NCI-H146 (cell line): ENCODE data around the gene DCLK1.
A peak's percentile ranks its signal among the peaks of the same experiment; 100 is the strongest.

Experiments used
- DNase-seq: peaks from one replicate; lab custom pipeline; 2025; lab: John Stamatoyannopoulos, UW

Gene DCLK1

DNA sequence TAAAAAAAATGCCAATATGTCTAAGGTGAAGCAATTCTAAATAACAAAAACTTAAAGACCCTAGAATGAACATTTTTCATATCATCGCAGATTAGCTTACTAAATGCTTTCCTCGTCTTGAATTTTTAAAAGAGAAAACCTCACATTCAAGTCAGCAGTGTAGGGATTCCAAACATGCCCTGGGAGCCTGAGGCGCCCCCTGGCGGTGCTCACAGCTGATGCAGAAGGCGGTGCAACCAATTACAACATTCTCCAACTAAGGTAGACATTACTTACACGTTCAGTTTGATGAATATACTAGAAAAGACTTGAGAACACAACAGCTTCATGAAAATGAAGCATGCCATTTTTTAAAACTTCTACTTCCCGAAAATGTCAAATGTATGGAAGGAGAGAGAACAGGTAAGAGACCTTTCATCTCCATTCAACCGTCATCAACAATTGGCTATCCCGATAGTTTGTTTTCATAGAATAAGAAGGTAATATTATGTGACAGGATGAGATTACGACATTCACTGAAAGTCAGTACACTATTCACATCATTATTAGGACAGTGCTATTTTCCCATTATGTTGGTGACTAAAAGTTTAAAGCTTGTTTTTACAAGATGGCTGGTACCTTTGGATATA lies 304.4 kb downstream of the DCLK1 start:
- DNase-seq, result no peak

DNA sequence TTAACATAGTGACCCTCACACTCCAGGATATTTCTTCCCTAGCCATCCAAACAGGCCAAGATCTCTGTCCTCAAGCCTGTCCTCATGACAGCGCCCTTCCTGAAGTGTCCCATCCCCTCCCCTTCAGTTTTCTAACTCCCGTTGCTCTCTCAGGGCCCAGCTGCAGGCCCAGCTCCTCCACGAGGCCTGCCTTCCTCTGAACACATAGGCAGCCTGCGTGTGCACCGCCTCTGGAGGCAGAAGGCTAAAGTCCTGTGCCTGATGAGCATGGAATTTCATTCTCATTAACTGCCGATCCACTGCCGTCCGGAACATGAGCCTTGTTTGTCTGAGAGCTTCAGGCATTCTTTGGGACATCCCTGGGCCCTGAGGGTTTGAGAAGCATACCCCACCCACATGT lies 306.4 kb downstream of the DCLK1 start:
- DNase-seq, result no peak

DNA sequence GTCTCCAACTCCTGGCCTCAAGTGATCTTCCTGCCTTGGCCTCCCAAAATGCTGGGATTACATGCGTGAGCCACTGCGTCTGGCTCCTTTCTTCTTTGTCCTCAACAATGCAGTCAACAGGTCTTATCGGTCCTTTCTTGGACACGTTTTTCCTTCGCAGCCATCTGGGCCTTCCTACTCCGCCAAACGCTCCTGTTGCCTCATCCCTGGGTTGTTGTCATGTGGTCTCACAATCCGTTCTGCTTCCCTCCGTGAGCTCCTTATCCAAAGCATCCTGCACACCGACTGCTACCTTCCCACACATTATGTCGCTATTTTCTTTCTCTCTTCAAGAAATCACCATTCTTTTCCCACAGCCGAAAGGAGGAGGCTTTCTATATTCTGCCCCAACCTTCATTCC lies 306.8 kb downstream of the DCLK1 start:
- no peak for DNase-seq

DNA sequence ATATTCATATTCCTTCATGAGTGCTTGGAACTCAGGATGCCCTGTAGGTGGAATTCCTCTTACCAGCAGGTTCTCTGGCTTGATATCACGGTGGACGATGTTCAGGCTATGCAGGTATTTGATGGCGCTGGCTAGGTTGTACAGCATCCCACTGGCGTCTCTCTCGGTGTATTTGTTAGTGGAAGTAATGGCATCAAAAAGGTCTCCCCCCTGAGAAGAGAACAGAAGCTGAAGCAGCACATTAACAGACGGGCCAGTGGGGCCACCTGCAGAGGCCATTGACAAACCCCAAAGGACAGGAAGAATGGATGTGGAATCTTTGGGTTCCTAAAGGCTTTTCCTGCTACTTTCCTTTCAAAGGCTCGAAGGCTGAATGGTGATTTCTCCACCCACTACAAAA lies 308.5 kb downstream of the DCLK1 start:
- no peak for DNase-seq

GRCh38 chr13:35818633-35819067 lies 312.5 kb downstream of the DCLK1 start:
- DNase-seq, result peak; percentile 35

DNA sequence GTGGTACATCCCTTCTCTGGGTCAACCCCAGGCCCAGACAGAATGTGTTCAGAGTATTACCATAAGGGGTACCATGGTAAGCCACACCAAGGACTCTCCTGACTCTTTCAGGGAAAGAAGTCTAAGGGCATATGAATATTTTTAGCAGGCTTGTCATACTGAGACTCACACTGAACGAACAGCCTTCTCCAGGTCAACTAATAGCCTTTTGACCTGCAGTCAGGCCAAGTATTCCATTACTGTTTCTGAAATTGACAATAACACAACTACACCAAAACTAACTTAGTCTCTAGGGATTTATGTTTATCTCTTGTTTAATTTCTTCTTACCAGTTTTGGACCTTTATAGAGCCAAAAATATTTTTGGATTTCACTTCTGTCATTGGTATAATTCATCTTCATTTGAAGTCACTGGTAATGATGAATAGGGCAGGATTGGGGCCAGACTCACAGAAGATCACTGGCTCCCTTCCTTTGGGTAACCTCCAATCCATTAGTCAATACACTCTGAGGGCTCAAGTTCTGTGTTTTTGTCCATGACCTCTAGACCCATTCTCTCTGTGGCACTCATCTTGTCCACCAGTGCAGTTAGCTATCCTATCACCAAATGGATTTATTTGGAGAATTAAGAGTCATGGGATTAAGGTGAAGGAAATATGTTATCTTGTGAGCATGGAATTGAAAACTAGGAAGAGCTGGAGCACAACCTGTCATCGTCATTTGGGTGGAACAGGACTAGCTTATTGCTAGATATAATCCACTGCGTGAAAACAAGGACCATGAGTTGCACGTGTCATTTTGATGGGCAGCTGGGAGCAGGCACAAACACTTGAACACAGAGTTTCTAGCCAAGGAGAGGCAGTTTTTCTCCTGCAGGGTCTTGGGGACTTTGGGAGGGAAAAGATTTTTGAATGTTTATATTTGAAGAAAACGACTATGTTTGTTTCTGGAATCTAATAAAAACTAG lies 313.3 kb downstream of the DCLK1 start:
- DNase-seq, result no peak

DNA sequence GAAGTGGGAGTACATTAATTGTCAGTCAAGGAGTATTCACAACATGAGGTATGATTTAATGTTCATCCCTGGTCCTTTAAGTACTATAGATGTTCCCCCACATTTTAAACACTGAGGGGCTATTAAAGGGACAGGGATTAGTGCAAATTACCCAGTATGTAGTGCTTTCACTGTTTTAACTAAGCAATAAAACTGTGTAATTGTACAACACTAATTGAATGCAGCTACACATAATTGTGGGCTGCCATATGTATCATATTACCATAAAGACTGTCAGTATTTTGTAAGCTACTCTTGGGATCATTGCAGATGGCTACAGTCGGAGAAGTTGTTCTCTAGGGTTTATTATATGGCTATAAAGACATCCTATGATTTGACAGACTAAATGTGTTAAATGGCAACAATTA lies 316.6 kb downstream of the DCLK1 start:
- DNase-seq, result peak; percentile 14

DNA sequence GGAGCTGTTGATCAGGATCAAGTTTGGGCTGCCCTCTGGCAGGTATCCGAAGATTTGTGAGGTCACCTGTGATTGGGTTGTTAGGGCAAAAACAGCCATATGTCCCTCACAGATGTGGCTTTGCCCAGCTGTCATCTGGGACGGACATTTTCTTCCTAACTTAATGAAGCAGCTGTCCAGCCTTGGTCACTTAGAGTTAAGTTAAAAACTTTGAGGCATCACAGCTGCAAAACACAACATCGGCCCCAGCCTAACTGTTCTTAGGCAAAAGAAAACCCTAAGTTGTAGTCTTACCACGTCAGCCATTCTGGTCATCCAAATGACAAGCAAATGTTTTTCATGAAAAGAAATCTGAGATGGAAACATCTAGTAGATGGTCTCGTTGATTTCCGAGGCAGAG lies 318.4 kb downstream of the DCLK1 start:
- no peak for DNase-seq

DNA sequence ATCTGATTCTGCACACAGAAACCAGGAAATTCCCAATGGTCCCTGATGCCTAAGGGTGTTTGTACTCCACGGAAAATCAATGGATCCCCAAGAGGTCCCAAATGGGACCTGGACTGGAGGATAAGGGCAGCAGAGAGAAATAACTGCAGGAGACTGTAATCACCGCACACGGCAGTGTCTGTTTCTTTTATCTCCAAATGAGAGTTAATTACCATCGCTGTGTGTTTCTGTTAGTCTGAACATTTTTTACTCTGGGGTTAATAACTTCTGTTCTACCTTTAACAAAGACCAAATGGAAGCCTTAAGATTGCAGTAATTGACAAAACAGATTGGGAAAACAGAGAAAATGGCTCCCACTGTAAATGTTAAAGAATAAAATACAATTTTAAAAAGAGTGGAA lies 320.9 kb downstream of the DCLK1 start:
- DNase-seq, result peak; percentile 97

DNA sequence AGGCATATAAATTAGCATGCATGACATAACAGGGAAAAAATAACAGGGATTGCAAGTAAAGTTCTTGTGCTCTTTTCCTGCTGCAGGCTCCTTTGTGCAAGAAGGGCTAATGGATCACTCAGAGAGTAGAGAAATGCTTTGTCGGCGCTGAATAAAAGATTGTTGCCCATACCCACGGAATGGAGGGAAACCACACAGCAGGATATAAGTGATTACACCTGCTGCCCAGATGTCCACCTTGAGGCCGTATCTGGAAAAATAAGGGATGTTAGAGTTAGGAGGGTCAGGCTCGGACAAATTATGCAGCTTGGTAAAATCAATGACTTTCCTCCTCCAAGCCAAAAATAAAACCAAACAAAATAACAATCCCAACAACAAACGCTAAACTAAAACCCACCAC lies 322.3 kb downstream of the DCLK1 start:
- peak; percentile 78 for DNase-seq

DNA sequence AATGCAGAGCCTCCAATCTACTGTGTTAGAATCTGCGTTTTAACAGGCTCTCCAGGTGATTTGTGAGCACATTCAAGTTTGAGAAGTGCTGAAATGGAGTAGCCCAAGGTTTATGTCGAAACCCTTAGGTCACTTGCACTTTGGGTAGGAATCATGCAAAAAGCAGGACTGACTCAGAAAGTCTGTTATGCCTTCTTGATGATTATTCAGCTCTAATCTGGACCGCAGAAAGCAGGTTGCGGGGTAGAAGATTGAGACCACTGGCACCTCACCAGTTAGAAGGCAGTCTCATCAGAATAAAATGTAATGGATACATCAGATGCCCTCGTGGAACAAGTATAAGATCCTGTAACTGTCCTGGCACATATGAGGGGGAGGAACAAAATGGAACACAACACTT lies 326.3 kb downstream of the DCLK1 start:
- DNase-seq, result no peak

- no peak for DNase-seq
Measured at GRCh38 chr13:35797991-35798390, 333.2 kb downstream of the DCLK1 start.

DNA sequence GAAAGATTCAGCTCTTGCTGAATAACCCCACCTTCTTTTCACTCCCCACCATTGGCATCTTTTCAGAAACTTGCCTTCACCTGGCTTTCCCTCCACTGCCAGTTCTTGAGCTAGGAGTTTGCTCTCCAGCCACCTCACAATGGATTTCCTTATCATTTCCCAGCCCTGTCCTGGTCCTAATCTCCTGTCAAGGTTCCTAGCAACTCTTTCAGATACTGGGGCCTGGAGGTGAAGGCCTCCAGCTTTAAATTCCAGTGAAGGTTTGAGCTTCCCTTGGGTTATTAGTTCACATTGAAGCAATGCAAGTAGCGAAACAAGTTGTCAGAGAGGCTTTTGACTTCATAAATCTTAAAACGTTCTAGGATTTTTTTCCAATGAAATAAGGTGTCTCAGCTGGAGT lies 333.9 kb downstream of the DCLK1 start:
- DNase-seq, result no peak

DNA sequence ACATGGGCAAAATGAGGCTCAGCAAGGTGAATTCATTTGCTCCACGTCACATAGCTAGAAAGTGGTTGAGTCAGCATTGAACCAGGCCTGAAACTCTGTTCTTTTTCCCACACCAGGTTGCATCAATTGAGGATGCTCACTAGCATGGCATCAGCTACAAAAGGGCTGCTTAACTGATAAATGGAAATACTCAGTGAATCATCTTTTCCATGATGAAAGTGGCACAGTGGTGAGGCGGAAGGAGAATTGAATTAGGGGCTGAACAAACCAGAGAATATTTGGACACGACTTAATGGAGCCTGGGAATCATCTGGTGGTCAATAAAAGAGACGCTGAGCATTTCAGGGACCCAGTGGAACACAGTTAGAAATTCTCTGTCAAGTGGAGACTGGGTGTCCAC lies 334.6 kb downstream of the DCLK1 start:
- no peak for DNase-seq

GRCh38 chr13:35794734-35795389 lies 336.3 kb downstream of the DCLK1 start:
- no peak for DNase-seq

- no peak for DNase-seq
Measured at GRCh38 chr13:35793823-35794222, 337.4 kb downstream of the DCLK1 start.

- DNase-seq, result no peak
Measured at GRCh38 chr13:35792911-35793310, 338.3 kb downstream of the DCLK1 start.

GRCh38 chr13:35792021-35792420 lies 339.2 kb downstream of the DCLK1 start:
- DNase-seq, result no peak

DNA sequence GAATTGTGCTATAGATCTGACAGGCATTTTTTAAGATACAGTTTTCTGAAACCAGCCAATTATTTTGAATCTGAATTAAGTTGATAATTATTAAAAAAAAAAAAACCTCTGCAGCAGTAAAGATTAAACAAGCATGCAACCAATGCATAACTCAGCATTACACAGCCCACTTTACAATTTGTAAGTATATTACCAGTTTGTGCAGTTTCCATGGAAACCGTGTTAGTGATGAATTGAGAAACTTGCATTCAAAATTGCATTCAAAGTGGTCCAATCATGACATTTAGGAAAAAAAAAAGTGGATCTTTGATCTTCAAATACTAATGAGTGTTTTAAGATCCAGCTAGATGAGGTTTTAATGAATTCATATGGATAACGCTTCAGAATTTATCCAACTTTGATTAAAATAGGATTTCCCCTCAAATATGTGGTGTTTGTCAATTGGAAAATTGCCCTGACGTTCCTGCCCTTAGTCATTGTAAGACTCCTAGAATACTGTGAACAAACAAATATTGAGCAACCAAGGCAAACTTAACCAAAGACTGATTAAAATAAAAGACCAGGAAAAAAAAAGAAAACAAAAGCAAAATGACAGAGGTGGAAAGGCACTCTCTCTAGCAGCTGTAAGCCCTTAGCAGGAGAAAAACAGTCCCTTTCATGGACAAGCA lies 339.9 kb downstream of the DCLK1 start:
- DNase-seq, result no peak

DNA sequence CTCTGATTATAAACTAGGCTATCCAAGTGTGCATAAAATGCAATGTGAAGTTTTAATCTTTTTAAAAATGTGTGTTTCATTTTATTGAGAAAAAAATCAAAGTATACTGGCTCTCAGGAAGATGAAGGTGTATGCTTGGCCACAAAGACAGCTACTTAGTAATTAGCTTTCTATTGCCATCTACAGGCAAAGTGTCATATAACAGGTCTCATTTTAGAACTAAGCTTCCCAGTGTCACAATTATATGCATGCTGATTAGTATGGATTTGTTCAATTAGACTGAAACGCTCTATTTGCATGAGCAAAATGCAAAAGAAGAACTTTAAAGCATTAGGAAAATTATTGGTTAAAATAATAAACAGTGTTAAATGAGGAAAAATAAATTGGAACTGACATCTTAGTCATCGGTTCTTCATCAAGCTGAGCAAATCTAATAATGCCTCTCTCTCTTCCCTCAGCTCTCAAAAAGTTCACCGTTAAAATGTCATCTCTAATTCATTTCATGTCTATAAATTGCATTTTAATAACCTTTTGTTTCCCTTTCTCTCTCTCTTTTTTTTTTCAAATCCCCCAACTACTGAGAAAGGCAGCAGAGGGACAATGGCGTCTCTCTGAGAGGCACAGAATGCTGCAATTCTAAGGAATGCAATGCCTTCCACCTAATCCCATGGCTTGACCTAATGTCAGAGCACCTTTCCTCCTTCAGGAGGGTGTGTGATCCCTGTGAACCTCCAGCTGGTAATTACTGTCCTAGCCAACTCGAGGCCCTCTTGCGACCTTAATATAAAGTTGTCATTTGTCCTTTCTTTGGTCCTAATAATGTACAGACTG lies 341.6 kb downstream of the DCLK1 start:
- peak; percentile 34 for DNase-seq

GRCh38 chr13:35787937-35788336 lies 343.2 kb downstream of the DCLK1 start:
- no peak for DNase-seq
